HG02642 (cell line): ENCODE data around the gene RNF157.

Source experiments
- ATAC-seq: cut with Tn5 transposase; IDR thresholded peaks from one replicate; pipeline ENCODE4 v1.9.1; 2021; ENCODE audit warnings: mild to moderate bottlenecking; ENCODE audit not compliant: unreplicated experiment, poor library complexity

The RNF157 gene

DNA sequence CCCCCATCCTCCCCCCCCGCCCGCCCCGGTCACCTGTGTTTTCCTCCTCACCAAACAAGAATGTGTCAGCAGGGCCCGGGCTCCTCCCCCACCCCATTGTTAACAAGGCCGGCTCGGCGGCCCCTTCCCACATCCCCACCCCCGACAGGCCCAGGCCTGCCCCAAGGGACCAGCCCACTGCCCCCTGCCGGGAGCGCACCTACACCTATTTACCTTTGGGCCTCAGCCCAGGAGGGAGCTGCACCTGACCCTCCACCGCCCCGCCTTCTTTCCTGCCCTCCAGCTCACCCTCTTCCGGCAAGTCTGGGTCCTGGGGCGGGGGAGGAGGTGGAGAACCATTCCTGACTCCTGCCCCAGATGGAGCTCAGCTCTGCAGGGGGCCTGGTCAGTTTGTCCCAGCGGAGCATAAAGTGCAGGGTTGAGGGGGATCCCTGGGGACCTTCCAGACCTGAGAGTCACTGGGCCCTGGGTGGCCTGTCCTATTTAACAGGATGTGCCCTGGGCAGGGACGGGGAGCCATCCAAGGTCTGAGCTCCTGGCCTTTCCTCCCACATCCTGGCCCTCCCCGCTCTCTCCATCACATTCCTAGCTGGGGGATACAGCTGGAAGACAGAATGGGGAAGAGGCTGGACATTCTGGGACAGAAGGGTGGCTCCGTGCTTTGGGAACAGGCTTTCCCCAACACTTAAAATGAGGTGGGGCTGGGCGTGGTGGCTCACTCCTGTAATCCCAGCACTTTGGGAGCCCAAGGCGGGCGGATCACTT, 107.5 kb downstream of the RNF157 start:
- ATAC-seq = no peak

DNA sequence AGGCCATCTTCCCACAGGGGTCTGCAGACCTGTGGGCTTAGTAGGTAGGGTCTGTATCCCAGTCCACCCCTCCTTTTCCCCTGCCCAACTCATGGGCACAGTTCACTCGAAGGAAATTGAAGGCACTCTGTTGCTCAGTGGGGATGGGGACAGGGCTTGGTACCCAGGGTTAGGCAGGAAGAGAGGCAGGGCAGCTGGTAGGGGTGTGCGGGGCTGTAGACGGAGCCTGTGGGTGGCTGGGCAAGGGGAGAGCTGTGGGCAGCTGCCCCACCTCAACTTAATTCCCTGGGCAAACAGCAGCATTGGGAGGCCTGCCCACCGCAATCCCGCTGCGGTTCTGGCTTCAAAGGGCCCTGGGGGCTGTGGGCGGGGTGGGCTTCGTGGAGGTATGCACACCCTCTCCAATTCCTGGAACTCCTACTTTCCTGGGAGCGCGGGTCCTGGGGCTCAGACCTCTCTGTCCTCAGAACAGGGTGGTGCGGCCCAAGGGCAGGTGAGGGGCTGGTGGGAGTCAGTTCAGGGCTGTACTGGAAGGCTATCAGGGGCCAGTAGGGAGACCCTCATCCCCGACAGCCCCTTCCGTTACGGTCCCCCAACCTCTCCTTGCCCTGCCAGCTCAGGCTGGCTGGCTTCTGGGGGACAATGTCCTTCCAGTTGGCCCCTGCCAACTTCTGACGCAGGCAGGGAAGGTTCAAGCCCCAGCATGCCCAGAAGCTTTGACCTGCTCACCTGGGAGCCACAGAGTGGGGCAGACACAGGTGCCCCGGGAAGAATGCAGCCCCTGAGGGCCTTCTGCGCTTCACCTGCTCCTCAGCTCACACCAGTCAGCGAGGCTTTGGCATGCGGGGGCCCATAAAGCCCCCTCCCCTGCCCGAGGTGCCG, 108.4 kb downstream of the RNF157 start:
- ATAC-seq = no peak

DNA sequence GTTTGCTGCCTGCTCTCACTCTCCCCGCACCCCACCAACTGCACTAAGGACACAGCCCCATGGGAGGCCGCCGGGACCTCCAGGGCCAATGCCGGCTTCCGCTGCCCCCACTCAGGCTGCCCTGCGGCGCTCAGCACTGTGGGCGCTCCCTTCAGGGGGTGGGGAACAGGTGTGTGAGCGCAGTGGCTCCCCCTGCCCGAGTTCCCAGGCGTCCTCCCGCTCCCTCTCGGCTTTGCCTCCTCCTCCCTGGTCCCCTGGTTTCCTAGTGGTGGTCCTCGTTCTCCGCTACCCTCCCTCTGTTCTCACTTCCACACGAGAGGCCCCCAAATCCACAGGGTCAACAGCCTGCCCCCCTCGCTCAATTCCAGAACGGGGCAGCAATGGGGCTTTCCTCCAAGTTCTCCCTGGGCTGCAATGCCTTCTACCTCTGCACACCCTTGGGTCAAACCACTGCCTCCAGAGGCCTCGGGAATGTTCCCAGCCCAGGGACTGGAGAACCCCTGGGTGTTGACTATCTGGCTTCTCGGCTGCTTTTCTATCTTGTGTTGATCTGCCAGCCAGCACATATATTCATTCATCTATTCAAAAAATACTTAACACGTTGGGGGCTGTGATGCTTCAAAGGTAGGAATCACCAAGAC, 109.1 kb downstream of the RNF157 start:
- ATAC-seq = no peak

DNA sequence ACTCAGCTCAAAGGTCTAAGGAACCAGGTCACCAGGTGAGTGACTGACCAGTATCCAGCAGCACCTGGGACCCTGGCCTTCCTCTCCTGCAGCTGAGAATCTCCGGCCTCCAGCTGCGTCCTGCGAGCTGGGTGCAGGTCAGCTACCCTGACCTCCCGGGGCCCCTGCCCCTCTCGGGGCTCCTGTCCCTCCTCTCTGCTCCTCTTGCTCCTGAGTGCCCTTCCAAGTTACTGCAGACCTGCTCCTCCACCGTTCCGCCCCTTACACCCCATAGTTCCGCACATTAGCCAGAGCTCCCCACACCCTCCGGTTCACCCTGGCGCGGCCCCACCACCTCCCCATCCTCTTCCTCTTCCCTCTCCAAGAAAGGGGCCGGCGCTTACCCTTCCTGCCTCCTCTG, 109.8 kb downstream of the RNF157 start:
- ATAC-seq = no peak

DNA sequence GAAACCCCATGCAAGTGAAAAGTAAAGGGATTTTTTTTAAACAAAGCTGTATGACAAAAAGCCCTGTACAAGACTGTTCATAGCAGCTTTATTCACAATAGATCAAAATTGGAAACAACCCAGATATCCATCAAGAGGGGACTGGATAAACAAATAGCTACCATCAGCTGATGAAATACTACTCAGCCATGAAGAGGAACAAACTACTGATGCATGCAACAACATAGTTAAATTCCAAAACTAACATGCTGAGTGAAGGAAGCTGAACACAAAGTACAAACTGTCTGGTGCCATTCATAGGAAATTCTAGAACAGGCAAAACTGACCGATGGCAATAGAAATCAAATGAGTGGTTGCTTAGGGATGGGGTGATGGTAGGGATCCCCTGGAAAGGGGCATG, 114.4 kb downstream of the RNF157 start:
- ATAC-seq = no peak

DNA sequence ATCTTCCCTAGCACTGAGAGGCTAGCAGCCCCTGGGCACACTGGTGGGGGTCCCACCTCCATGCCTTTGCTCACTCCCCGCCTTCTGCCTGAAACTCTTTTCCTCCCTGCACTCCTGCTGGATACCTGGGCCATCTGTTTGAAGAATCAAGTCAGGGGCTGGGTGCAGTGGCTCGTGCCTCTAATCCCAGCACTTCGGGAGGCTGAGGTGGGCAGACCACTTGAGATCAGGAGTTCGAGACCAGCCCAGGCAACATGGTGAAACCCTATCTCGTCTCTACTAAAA, 115.0 kb downstream of the RNF157 start:
- ATAC-seq = no peak

DNA sequence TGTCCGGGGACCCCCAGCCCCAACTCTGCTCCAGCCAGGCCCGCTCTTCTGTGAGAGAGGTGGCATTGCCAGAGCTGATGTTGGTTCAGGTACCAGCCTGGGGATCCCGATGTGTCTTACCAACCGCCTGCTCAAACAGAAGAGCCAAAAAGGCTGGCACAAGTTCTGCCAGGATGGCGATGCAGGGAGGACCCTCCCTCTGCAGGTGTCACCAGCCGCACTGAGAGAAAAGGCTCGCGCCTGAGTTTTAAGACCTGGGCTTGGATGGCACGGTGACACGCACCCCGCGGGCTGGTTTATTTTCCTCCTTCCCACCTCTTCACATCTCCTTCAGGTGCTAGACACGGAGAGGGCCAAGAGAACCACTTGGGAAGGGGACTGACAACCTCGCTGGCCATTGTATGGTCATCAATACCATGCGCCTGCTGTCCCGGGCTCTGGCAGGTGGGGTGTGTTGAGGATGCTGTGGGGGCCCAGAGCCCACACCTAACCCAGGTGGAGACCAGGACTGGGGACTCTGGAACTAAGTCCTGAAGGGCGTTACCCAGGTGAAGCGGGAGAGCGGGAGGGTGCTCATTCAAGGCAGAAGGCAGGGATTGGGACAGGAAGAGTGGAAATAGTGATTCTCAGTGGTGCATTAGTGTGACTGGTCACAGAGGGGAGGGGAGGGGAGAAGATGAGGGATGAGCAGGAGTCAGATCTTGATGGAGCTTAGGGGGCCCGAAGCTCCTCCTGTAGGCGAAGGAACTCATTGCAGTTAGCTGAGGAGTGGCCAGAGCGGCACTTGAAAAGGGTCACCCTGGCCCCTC, 115.5 kb downstream of the RNF157 start:
- no peak for ATAC-seq

DNA sequence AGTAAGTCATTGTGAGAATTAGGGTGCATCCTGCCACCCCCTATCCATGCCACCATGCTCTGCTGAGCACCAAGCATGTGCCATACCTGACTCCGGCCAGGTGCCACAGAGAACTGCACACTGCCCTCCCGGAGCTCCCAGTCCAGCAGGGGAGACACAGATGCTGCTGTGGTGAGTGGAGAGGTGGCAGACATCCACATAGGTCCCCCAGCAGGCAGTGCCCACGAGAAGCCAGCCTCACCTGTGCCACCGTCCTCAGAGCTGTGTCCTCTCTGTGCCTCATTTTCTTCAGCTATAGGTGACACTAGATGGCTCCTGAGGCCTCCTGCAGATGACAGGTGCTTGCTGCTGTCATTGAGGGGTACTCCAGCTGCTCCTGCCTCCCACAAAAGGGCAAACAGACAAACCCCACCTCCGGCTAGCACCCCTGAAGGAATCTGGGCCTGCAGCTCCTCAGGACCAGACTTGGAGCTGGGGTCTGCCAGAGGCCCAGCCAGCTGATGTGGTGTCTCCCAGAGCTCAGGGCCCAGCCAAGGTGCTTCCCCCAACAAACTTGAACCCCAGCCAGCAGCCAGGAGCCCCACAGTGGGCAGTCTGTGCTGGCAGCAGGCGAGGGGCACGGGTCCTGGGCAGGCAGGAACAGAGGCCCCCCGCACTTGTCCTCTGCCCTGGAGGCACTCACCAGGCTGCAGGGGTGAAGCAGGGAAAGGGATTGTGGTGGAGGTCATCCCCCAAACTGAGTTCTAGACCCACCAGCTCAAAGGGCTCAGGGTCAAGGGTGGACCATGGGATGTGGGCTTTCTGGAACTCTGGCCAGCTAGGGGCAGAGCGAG, 116.3 kb downstream of the RNF157 start:
- ATAC-seq = no peak

DNA sequence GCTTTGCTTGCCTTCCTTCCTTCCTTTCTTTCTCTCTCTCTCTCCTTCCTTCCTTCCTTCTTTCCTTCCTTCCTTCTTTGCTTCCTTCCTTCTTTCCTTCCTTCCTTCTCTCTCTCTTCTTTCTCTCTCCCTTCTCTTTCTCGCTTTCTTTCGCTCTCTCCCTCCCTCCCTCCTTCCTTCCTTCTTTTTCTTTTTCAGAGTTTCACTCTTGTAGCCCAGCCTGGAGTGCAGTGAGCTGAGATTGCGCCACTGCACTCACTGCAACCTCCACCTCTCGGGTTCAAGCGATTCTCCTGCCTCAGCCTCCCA, 117.1 kb downstream of the RNF157 start:
- no peak for ATAC-seq

DNA sequence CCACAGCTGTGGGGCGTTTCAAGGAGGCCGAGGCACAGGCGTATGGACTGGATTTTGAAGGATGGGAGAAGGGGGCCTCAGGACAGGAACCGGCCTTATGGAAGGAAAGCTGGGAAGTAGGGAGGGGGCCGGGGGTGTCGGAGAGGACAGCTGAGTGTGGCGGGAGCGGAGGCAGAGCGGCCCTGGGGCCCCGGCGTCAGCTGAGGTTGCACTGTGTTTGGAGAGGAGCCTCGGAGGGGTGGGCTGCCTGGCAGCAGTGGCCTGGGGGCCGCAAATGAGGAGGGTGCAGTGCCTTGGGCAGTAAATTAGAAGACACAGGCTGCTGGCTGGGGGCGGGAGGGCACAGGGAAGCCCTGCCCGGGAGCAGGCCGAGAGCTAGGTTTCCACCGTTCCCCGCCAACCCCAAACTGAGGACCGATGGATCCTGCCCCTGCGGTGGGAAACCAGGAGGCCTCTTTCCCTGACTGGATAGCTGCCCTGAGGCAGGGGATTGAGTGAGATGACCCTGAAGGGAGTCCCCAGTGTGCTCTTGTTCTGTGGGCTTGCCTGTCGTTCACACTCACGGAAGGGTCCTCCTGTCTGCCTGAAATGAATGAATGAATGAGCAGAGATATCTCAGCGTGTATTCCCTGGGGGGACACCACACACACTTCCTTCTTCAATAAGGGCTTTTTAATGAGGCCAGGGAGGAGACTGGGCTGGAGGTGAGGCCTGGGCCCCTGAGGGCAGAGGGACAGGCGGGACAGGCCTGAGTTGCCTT, 117.7 kb downstream of the RNF157 start:
- ATAC-seq = no peak

DNA sequence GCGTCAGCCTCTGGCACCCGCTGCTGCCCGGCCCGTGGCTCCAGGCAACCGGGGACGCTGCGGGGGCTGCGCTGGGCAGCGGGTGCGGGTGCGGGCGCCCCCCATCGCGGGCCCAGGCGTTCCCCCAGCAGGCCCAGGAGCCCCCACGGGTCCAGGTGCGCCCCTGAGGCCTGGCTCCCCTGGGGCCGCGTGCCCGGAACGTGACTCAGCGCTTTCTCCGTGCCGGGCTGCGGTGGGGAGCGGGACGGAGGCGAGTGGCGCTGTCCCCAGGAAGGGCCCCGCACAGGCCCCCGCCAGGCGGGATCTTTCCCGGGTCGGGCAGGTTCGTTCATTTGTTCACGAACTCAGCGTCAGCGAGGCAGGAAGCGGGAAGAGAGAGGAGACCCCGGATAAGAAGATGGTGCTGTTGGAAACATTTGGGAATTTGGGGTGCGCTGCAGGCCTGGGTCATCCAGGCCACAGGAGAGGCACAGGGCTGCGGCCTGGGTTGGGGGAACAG, 118.3 kb downstream of the RNF157 start:
- ATAC-seq = peak; percentile 29

DNA sequence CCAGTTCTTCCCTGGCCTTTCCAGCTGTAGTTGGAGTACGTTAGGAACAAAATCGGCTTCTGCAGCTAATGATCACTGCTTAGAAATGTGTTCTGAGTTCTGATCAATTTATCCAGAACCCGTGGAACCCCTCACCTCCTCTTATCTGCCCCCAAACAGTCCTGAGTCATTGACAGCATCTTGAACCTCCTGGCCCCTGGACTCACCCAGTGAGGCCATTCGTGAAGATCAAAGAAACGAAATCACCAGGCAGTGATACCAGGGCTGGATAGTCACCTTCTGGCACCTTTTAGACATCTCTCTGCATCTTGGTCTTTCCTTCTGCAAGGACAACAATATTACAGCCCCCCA, 119.7 kb downstream of the RNF157 start:
- no peak for ATAC-seq

DNA sequence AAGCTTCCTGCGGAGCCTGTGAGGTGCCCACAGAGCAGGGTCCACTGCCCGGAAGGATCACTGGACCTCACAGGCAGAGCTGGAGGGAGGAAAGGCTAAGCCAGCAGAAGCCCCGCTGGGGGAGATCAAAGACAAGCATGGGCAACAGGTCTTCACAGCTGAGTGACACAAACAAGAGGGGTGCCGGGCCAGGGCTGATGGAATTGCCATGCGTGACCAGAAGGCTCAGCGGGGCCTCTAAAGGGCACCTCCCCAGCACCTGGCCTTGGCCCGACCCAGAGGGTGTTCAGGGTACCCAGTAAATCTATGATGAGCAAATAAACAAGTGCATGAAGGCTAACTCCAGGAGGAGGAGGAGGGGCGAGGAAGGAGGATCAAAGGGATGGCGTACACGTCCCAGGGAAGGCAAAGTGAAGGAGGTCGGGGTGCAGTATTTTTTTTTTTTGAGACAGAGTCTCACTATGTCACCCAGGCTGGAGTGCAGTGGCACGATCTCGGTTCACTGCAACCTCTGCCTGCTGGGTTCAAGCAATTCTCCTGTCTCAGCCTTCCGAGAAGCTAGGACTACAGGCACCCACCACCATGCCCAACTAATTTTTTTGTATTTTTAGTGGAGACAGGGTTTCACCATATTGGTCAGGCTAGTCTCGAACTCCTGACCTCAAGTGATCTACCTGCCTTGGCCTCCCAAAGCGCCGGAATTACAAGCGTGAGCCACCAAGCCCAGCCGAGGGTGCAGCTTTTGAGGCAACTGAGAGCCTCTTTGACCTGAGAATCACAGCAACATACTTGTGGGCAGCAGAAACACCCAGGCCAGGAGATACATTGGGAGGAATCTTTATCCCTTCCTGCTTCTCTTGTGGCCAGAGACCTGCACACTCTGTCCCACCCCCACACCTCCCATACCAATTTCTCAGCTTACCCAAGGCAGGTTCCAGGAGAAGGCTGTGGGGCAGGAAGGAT, 120.6 kb downstream of the RNF157 start:
- no peak for ATAC-seq

DNA sequence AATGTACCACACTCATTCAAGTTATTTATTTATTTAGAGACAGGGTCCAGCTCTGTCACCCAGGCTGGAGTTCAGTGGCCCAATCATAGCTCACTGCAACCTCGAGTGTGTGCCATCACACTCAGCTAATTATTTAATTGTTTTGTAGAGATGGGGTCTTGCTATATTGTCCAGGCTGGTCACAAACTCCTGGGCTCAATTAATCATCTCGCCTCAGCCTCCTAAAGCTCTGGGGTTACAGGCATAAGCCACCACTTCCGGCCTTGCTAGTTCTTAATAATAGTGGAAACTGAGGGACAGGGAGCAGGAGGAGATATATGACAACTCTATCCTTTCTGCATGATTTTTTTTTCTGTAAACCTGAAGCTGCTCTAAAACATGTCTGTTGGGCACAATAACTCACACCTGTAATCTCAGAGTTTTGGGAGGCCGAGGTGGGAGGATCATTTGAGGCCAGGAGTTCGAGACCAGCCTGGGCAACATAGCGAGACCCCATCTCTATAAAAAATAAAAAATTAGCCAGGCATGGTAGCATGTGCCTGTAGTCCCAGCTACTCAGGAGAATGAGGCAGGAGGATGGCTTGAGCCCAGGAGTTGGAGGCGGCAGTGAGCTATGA, 125.0 kb downstream of the RNF157 start:
- no peak for ATAC-seq

DNA sequence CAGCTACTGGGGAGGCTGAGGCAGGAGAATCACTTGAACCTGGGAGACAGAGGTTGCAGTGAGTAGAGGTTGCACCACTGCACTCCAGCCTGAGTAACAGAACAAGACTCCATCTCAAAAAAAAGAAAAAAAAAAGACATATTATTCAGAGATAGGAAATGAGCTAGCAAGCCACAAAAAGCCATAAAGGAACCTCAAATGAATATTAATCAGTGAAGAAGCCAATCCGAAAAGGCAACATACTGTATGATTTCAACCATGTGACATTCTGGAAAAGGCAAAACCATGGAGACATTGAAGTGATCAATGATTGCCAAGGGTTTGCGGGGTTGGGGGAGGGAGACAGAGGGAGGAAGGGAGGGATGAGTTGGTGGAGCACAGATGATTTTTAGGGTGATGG, 128.3 kb downstream of the RNF157 start:
- ATAC-seq = no peak

DNA sequence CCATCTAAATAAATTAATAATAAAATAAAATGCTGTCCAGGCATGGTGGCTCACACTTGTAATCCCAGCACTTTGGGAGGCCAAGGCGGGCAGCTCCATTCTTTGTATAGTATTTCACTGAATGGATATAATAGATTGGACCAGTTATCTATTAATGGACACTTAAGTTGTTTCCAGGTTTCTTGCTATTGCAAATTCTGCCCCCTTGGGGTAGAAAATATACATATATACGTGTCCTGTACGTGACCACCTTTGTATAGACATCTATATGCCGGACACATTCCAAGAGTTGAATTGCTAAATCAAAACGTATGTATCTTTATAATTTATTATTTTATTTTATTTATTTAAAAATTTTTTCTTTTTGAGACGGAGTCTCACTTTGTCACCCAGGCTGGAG, 132.8 kb downstream of the RNF157 start:
- no peak for ATAC-seq

DNA sequence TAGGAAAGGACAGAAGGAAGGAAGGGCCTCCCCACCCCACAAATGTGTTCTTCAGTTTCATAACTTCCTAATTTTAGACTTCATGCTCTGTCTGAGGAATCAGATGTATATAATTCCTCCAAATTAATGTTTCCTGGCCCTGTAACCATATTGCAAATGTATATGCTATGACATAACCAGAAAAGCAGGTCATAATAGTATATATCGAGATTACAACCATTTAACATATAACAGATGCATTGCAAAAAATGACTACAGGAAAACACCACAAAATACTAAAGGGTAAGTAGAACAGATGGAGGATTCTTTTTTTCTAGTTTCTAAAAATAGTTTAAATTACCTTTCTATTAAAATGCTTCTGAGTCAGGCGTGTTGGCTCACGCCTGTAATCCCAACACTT, 133.6 kb downstream of the RNF157 start:
- no peak for ATAC-seq

DNA sequence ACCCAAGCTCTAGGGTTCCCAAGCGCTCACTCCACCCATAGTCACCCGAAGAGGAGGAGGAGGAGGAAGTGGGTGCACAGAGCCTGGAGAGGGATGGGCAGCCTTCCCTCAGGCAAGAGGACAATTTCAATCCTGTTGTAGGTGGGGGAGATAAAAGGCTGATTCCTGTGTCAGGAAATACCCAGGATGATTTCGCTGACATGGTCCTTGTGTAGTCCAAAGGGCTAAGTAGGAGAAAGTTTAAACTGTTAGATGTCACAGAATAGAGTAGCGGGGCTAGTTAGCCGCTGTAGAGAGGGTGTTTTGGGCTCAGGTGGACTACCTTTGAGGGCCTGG, 135.4 kb downstream of the RNF157 start:
- ATAC-seq = no peak
